ENCODE data around the gene MYPOP.

MYPOP gene

DNA sequence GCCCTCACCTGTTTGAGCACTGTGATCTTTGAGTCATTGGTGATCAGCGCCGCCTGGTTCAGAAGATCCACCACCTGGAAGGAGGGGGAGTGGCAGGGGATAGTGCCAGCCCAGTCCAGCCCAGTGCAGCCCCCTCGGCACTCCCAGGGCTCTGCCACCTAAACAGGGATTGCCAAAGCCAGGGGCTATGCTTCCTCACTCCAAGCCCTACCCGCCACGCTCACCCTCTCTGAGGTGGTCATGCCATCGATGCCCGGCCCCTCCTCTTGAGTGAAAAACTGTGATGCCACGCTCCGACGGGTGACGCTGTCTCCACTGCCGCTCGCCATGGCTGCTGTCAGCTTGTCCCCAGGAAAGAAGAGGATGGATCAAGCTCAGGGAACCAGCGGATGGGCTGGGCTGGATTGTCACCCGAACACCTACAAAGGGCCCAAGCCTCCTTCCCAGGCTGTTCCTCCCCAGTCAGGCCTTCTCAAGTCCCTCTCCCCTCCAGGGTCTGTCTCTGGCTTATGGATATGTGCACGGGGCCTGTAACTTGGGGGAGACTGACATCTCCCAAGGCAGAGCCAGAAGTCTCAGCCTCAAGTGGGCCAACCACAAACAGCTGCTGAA lies 48.1 kb downstream of the MYPOP start:
- no peak for DNase-seq
- TF ChIP-seq GATA1 (IDR thresholded peaks at IDR 0.05; ENCODE audit: low read depth, low read length) (no peak), POLR2A (IDR thresholded peaks at IDR 0.05; ENCODE audit: low read length) (no peak)

DNA sequence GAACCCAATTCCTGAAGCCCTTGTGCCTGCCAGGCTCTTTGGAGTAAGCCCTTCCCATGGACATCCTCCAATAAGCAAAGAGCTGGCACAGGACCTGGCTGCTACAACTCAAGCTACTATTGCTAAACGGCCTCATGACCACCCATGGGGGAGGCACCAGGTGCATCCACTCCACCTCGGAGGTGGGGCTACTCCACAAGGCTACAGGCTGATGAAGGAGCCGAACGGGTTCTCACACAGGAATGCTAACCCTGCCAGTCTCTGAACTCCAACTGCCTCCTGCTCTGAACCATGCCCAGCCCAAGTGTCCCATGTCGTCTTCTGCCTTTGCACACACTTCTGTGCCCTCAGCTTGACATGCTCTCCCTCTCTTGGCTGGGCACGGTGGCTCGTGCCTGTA lies 49.4 kb downstream of the MYPOP start:
- no peak for DNase-seq
- TF ChIP-seq POLR2A (IDR thresholded peaks at IDR 0.05; ENCODE audit: low read length) (no peak), GATA1 (IDR thresholded peaks at IDR 0.05; ENCODE audit: low read depth, low read length) (no peak)

DNA sequence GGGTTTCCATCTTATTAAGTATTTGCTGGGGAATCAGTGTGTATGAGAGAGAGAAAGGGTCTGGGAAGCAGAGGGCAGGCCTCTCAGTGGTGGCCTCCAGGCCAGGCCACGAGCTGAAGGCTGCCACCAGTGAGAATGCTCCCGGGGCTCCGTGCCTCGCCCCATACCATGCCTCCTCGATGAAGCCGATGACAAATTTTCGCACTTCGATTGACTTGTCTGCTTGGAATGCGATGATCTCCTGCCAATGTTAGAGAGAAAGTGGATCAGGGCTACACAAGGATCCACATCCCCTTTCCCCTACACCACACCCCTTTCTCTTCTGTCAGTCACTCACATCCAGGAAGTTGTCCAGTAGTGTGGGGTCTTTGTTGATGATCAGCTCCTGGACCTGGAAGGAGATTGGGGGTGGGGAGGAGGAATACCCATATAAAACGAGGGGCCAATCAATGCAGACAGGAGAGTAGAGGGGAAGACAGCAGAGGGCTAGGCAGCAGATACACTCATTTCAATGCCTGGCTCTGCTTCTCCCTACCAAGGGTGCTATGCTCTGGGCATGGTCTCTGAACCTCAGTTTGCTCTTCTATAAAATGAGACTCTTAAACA lies 50.2 kb downstream of the MYPOP start:
- DNase-seq: no peak
- no peak for TF ChIP-seq GATA1 (IDR thresholded peaks at IDR 0.05; ENCODE audit: low read depth, low read length)
- TF ChIP-seq POLR2A (IDR thresholded peaks at IDR 0.05; ENCODE audit: low read length): no peak

DNA sequence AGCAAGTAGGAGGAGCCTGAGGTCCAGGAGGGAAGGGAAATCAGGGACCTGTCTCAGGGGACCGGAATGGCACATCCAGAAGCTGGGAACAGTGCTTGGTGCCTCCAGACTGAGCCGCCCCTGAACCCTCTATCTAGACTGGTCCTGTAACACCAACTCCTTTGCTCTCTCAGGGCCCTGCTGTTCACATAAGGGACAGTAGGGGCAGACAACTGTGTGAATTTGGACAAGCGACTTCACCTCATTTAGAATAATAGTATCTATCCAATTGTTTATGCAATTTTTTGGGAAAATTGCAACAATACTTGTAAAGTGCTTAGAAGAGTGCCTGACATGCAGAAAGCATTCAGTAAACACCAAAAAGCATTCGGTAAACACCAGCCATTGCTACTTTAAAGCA lies 53.5 kb downstream of the MYPOP start:
- TF ChIP-seq POLR2A (IDR thresholded peaks at IDR 0.05; ENCODE audit: low read length) (no peak), GATA1 (IDR thresholded peaks at IDR 0.05; ENCODE audit: low read depth, low read length) (no peak)
- no peak for DNase-seq

GRCh38 chr19:45847663-45848062 lies 54.8 kb downstream of the MYPOP start:
- TF ChIP-seq GATA1 (IDR thresholded peaks at IDR 0.05; ENCODE audit: low read depth, low read length): no peak
- TF ChIP-seq POLR2A (IDR thresholded peaks at IDR 0.05; ENCODE audit: low read length): no peak
- no peak for DNase-seq

DNA sequence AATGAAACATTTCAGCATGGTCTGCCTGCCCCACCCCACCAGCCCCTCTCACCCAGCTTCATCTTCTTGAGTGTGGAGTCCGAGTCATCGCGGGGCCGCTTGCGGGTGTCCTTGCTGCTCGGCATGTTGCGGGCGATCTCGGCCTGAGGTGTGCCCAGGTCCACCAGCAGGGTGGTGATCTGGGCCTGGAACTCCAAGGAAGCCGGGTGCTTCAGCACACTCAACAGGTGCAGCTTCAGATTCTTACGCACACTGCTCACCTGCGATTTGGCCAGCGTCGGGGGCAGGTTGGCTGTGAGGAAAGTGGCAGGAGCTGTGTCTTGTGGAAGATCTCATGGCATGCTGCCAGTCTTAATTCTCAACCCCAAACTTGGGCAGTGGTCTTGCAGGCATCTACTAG lies 60.2 kb downstream of the MYPOP start:
- TF ChIP-seq GATA1 (IDR thresholded peaks at IDR 0.05; ENCODE audit: low read depth, low read length) (no peak), POLR2A (IDR thresholded peaks at IDR 0.05; ENCODE audit: low read length) (no peak)
- DNase-seq: no peak

All from erythroblast (primary cell).